ENCODE results near the gene AKR1C2.
"Not testable (repeated sequence)": the region's sequence is repeated elsewhere in the genome, so short reads cannot be mapped to it uniquely, and the experiment has no call there.

The AKR1C2 gene

GRCh38 chr10:4984971-4985594, 18.6 kb downstream of the AKR1C2 start:
- no peak for DNase-seq

- DNase-seq = no peak
These were observed 19.4 kb downstream of the AKR1C2 start for GRCh38 chr10:4984223-4984622.

- DNase-seq = no peak
These were observed 19.9 kb downstream of the AKR1C2 start for GRCh38 chr10:4983615-4984216.

GRCh38 chr10:4982764-4983226, 20.9 kb downstream of the AKR1C2 start:
- DNase-seq = no peak

GRCh38 chr10:4981722-4982471, 21.8 kb downstream of the AKR1C2 start:
- no peak for DNase-seq

- DNase-seq = no peak
These were observed 22.9 kb downstream of the AKR1C2 start for GRCh38 chr10:4980793-4981192.

GRCh38 chr10:4978870-4979269, 24.8 kb downstream of the AKR1C2 start:
- no peak for DNase-seq

GRCh38 chr10:4977025-4977424, 26.6 kb downstream of the AKR1C2 start:
- DNase-seq = no peak

- not testable (repeated sequence) for DNase-seq
These were observed 29.3 kb downstream of the AKR1C2 start for GRCh38 chr10:4974400-4974799.

GRCh38 chr10:4973294-4973693, 30.4 kb downstream of the AKR1C2 start:
- not testable (repeated sequence) for DNase-seq

GRCh38 chr10:4972369-4973142, 31.1 kb downstream of the AKR1C2 start:
- not testable (repeated sequence) for DNase-seq

- DNase-seq = not testable (repeated sequence)
These were observed 33.3 kb downstream of the AKR1C2 start for GRCh38 chr10:4970362-4970761.

GRCh38 chr10:4969289-4969688, 34.4 kb downstream of the AKR1C2 start:
- not testable (repeated sequence) for DNase-seq

GRCh38 chr10:4967189-4967588, 36.5 kb downstream of the AKR1C2 start:
- not testable (repeated sequence) for DNase-seq

- DNase-seq = not testable (repeated sequence)
These were observed 37.9 kb downstream of the AKR1C2 start for GRCh38 chr10:4965763-4966162.

GRCh38 chr10:4963815-4964154, 39.9 kb downstream of the AKR1C2 start:
- DNase-seq = not testable (repeated sequence)

- not testable (repeated sequence) for DNase-seq
These were observed 40.5 kb downstream of the AKR1C2 start, which contains the start of gene AKR1C1 for GRCh38 chr10:4962876-4963814. AKR1C1 (plus strand) TSS chr10:4963415; CDS start chr10:4963445, 30 bp downstream.

- DNase-seq = not testable (repeated sequence)
These were observed 41.3 kb downstream of the AKR1C2 start for GRCh38 chr10:4962308-4962707.

- not testable (repeated sequence) for DNase-seq
These were observed 42.1 kb downstream of the AKR1C2 start for GRCh38 chr10:4961558-4961957.

- DNase-seq = not testable (repeated sequence)
These were observed 46.6 kb downstream of the AKR1C2 start for GRCh38 chr10:4956955-4957645.

GRCh38 chr10:4956088-4956487, 47.6 kb downstream of the AKR1C2 start:
- DNase-seq = not testable (repeated sequence)
